Loucy (cell line): Measurements from ENCODE around the gene PPP1R9B.

Source experiments
- H2AFZ ChIP-seq: fragments of 200-600 bp; sonication (generic); 2 replicates; pipeline ENCODE4 v1.6.0; 2016; ENCODE audit warnings: antibody characterized with exemption, mild to moderate bottlenecking, low read length, moderate library complexity
- H3F3A ChIP-seq: fragments of 200-600 bp; 2 replicates; pipeline ENCODE4 v1.6.0; 2016; ENCODE audit warnings: antibody characterized with exemption, low read depth, mild to moderate bottlenecking
- H3K27me3 ChIP-seq: fragments of 200-600 bp; sonication (generic); 2 replicates; pipeline ENCODE4 v1.6.1; 2014; ENCODE audit warnings: low read length, mild to moderate bottlenecking; ENCODE audit not compliant: insufficient read depth, poor library complexity, severe bottlenecking
- H3K36me3 ChIP-seq: fragments of 200-600 bp; sonication (generic); 2 replicates; pipeline ENCODE4 v1.6.1; 2016; ENCODE audit warnings: low read length; ENCODE audit not compliant: insufficient read depth
- H3K4me1 ChIP-seq: fragments of 200-600 bp; sonication (generic); 2 replicates; pipeline ENCODE4 v1.5.1; 2014; ENCODE audit warnings: low read length, mild to moderate bottlenecking; ENCODE audit not compliant: insufficient read depth, poor library complexity, severe bottlenecking
- H3K4me2 ChIP-seq: fragments of 200-600 bp; sonication (generic); 2 replicates; pipeline ENCODE4 v1.6.0; 2014; ENCODE audit warnings: antibody characterized with exemption, low read length, low read depth, mild to moderate bottlenecking; ENCODE audit not compliant: poor library complexity, severe bottlenecking
- H3K4me3 ChIP-seq: fragments of 200-600 bp; sonication (generic); 2 replicates; pipeline ENCODE4 v1.5.1; 2014; ENCODE audit warnings: low read length, mild to moderate bottlenecking, mixed read lengths; ENCODE audit not compliant: poor library complexity, severe bottlenecking
- H3K79me2 ChIP-seq: fragments of 200-600 bp; sonication (generic); 2 replicates; pipeline ENCODE4 v1.6.1; 2014; ENCODE audit warnings: low read length; ENCODE audit not compliant: insufficient read depth
- H3K9ac ChIP-seq: fragments of 200-600 bp; sonication (generic); 2 replicates; pipeline ENCODE4 v1.6.0; 2014; ENCODE audit warnings: mild to moderate bottlenecking, low read depth, low read length, moderate library complexity; ENCODE audit not compliant: poor library complexity, severe bottlenecking
- H3K9me2 ChIP-seq: fragments of 200-600 bp; sonication (generic); replicated peaks from 2 replicates; pipeline ENCODE4 v1.6.1; 2016; ENCODE audit warnings: low read depth, low read length, mixed read lengths
- H3K9me3 ChIP-seq: fragments of 200-600 bp; sonication (generic); 2 replicates; pipeline ENCODE4 v1.6.1; 2014; ENCODE audit warnings: mild to moderate bottlenecking, antibody characterized with exemption, low read length, low read depth; ENCODE audit not compliant: insufficient read depth
- H4K20me1 ChIP-seq: fragments of 200-600 bp; sonication (generic); 2 replicates; pipeline ENCODE4 v1.6.0; 2014; ENCODE audit warnings: antibody characterized with exemption, low read length, mild to moderate bottlenecking; ENCODE audit not compliant: insufficient read depth, poor library complexity, severe bottlenecking
- EZH2phosphoT487 ChIP-seq: fragments of 200-600 bp; IDR thresholded peaks from 2 replicates; pipeline ENCODE4 v1.6.1; 2018; ENCODE audit warnings: antibody characterized with exemption, mild to moderate bottlenecking, moderate library complexity, borderline replicate concordance
- TF ChIP-seq, protein P1 (sequence below): fragments of 200-600 bp; sonication (generic); conservative IDR thresholded peaks from 2 replicates; pipeline ENCODE4 v1.5.1; 2014; ENCODE audit warnings: mild to moderate bottlenecking, antibody characterized with exemption, low read length

Gene PPP1R9B

GRCh38 chr17:50157891-50158290, 7.4 kb upstream of the PPP1R9B start:
- Histone ChIP-seq H3K9me3 (no peaks in the 10 kb centered on the region), H3K9me2 (no peaks in the 10 kb centered on the region), H3K79me2 (no peaks in the 10 kb centered on the region), H3K36me3 (no peaks in the 10 kb centered on the region), H3K9ac (no peak overlapping the region), H3K4me1 (peaks cover 38% of the 10 kb centered on the region), H3F3A (no peaks in the 10 kb centered on the region), H3K4me3 (no peak overlapping the region), H4K20me1 (no peaks in the 10 kb centered on the region), H3K27me3 (no peaks in the 10 kb centered on the region), H3K4me2 (no peak overlapping the region), H2AFZ (peak overlapping the region; percentile 21; the same call in 1 of the 2 replicates)
- TF ChIP-seq, protein P1, sequence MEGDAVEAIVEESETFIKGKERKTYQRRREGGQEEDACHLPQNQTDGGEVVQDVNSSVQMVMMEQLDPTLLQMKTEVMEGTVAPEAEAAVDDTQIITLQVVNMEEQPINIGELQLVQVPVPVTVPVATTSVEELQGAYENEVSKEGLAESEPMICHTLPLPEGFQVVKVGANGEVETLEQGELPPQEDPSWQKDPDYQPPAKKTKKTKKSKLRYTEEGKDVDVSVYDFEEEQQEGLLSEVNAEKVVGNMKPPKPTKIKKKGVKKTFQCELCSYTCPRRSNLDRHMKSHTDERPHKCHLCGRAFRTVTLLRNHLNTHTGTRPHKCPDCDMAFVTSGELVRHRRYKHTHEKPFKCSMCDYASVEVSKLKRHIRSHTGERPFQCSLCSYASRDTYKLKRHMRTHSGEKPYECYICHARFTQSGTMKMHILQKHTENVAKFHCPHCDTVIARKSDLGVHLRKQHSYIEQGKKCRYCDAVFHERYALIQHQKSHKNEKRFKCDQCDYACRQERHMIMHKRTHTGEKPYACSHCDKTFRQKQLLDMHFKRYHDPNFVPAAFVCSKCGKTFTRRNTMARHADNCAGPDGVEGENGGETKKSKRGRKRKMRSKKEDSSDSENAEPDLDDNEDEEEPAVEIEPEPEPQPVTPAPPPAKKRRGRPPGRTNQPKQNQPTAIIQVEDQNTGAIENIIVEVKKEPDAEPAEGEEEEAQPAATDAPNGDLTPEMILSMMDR = no peak
- TF ChIP-seq EZH2phosphoT487 = no peak

DNA sequence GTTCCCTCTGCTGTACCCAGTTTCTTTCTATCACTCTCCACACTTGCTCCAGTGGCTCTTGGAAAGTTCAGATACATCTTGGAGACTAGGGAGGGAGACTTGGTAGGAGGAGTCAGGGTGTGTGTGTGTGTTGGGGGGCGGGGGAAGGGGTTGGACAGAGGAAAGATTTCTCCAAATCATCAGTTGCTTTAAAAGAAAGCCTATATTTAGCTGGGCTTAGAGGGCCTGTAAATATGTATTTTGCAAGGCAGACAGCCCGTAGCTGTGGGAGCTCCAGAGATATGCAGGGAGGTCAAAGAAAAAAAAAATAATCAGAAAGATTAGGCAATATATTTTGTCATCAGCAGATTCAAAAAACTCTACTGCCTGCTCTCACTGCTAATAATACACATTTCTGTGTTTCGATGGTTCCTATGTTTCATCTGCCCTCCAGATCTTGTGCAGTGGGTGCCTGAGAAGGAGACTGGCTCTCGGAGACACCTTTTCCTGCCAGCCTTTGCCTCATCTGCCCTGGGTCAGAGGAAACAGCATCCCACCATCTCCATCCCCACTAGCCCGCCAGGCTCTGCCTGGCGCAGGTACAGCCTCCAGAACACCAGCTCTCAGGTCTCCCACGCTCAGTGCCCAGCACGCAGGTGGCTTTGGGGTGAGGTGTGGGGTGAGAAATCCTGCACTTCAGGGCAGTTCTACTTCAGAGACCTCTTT, 4.8 kb upstream of the PPP1R9B start:
- no peaks in the 10 kb centered on the region for H3K9me3 ChIP-seq
- H3K36me3 ChIP-seq = no peaks in the 10 kb centered on the region
- no peak overlapping the region for H3K4me2 ChIP-seq
- no peak overlapping the region for H3K4me3 ChIP-seq
- H2AFZ ChIP-seq = no peak overlapping the region
- H3K9ac ChIP-seq = peak overlapping the region; percentile 8
- H3K27me3 ChIP-seq = no peaks in the 10 kb centered on the region
- H4K20me1 ChIP-seq = peaks cover 4% of the 10 kb centered on the region
- H3K4me1 ChIP-seq = peaks cover 34% of the 10 kb centered on the region
- TF ChIP-seq, protein P1 = no peak
- TF ChIP-seq EZH2phosphoT487 = no peak
- H3K79me2 ChIP-seq = peaks cover 5% of the 10 kb centered on the region
- no peaks in the 10 kb centered on the region for H3F3A ChIP-seq
- H3K9me2 ChIP-seq = no peaks in the 10 kb centered on the region

- H3K36me3 ChIP-seq = no peaks in the 10 kb centered on the region
- H2AFZ ChIP-seq = no peak overlapping the region
- H3K4me2 ChIP-seq = no peak overlapping the region
- peak overlapping the region; percentile 8 for H3K9ac ChIP-seq
- H3F3A ChIP-seq = no peaks in the 10 kb centered on the region
- no peaks in the 10 kb centered on the region for H3K9me3 ChIP-seq
- H3K4me1 ChIP-seq = peaks cover 34% of the 10 kb centered on the region
- H3K4me3 ChIP-seq = no peak overlapping the region
- TF ChIP-seq, protein P1 = no peak
- TF ChIP-seq EZH2phosphoT487 = no peak
- H3K27me3 ChIP-seq = no peaks in the 10 kb centered on the region
- H4K20me1 ChIP-seq = peaks cover 7% of the 10 kb centered on the region
- H3K79me2 ChIP-seq = peaks cover 12% of the 10 kb centered on the region
- no peaks in the 10 kb centered on the region for H3K9me2 ChIP-seq
Observed at GRCh38 chr17:50154604-50155003, 4.1 kb upstream of the PPP1R9B start.
